ENCODE data around the gene ATXN1.

The ATXN1 gene

DNA sequence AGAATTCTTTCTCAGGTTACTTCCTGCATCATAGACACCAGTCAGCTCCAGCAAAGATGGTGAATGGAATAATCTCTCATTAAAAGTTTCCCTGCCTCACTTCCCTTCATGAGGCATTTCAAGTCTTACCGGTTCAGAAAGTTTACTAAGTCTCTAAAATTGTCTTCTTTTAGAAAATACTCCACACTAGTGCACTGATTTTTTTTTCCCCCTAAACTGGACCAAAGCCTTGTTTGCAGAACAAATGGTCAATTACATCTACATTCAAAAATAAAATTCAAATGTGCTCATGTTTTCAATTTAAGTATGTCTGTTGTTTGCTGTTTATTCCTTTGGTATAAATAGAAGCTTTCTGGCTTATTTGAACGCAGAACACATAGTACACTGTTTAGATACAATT is 411.7 kb downstream of the ATXN1 start (continued):
- TF ChIP-seq TSHZ2 (CRISPR knock-in tag; IDR thresholded peaks at IDR 0.05) (no peak), ZFP3 (CRISPR knock-in tag; IDR thresholded peaks at IDR 0.05) (no peak)

DNA sequence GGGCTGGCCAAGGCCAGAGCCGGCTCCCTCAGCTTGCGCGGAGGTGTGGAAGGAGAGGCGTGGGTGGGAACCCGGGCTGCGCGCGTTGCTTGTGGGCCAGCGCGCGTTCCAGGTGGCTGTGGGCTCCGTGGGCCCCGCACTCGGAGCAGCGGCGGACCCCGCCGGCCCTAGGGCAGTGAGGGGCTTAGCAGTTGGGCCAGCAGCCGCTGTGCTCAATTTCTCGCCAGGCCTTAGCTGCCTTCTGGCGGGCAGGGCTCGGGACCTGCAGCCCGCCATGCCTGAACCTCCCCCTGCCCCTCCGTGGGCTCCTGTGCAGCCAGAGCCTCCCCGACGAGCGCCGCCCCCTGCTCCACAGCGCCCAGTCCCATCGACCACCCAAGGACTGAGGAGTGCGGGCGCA is 414.4 kb downstream of the ATXN1 start:
- no peak for TF ChIP-seq CSDC2 (CRISPR knock-in tag; IDR thresholded peaks at IDR 0.05)
- no peak for TF ChIP-seq BACH2 (CRISPR knock-in tag; IDR thresholded peaks at IDR 0.05; ENCODE audit: borderline replicate concordance)
- no peak for TF ChIP-seq RARB (CRISPR knock-in tag; IDR thresholded peaks at IDR 0.05)
- no peak for TF ChIP-seq CREB5 (CRISPR knock-in tag; IDR thresholded peaks at IDR 0.05; ENCODE audit: low read depth)
- no peak for TF ChIP-seq ZC3H10 (CRISPR knock-in tag; IDR thresholded peaks at IDR 0.05)
- TF ChIP-seq ZNF8 (CRISPR knock-in tag; IDR thresholded peaks at IDR 0.05) = no peak
- TF ChIP-seq, protein P1, sequence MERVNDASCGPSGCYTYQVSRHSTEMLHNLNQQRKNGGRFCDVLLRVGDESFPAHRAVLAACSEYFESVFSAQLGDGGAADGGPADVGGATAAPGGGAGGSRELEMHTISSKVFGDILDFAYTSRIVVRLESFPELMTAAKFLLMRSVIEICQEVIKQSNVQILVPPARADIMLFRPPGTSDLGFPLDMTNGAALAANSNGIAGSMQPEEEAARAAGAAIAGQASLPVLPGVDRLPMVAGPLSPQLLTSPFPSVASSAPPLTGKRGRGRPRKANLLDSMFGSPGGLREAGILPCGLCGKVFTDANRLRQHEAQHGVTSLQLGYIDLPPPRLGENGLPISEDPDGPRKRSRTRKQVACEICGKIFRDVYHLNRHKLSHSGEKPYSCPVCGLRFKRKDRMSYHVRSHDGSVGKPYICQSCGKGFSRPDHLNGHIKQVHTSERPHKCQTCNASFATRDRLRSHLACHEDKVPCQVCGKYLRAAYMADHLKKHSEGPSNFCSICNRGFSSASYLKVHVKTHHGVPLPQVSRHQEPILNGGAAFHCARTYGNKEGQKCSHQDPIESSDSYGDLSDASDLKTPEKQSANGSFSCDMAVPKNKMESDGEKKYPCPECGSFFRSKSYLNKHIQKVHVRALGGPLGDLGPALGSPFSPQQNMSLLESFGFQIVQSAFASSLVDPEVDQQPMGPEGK (CRISPR knock-in tag; IDR thresholded peaks at IDR 0.05; ENCODE audit: borderline replicate concordance) = no peak
- no peak for TF ChIP-seq OSR1 (CRISPR knock-in tag; IDR thresholded peaks at IDR 0.05)
- TF ChIP-seq ARNTL (CRISPR knock-in tag; IDR thresholded peaks at IDR 0.05; ENCODE audit: borderline replicate concordance, low read depth) = no peak
- TF ChIP-seq ESRRG (CRISPR knock-in tag; IDR thresholded peaks at IDR 0.05) = no peak
- TF ChIP-seq PPARA (CRISPR knock-in tag; IDR thresholded peaks at IDR 0.05; ENCODE audit: borderline replicate concordance) = no peak
- TF ChIP-seq ZFP3 (CRISPR knock-in tag; IDR thresholded peaks at IDR 0.05) = no peak
- no peak for TF ChIP-seq TOX (CRISPR knock-in tag; IDR thresholded peaks at IDR 0.05; ENCODE audit: borderline replicate concordance)
- TF ChIP-seq SNAI2 (CRISPR knock-in tag; IDR thresholded peaks at IDR 0.05) = no peak
- no peak for ATAC-seq

DNA sequence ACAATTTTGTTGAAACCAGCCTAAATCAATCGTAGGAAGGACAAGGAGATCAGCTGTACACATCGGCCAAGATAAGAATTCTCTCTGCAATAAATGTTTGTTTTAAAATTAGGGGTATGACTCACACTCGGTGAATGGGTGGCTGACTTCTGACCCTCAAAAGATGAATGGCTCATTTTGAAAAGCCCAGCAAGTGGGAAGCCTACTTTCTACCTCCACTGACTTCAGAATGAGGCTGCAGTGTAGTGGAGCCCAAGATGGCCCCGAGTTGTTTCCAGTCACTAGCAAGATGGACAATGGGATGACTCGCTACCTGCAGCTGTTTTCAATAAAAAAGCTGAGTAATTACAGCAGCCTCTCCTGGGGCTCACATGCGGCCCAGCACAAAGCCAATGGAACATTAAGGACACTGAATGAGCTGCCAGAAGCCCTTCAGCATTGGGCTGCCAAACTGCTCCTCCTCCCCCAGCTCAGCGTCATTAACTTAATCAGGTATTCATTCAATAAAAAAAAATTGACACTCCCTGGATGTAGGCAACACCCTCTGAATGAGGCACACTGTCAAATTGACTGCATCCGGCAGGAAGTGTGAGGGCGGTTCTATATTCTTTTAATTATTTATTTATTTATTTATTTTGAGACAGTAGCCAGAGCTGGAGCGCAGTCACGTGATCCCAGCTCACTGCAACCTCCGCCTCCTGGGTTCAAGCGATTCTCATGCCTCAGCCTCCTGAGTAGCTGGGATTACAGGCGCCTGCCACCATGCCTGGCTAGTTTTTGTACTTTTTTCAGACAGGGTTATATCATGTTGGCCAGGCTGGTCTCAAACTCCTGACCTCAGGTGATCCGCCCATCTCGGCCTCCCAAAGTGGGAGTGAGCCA is 415.6 kb downstream of the ATXN1 start:
- no peak for TF ChIP-seq BACH2 (CRISPR knock-in tag; IDR thresholded peaks at IDR 0.05; ENCODE audit: borderline replicate concordance)
- 0 out of 2 replicates have a peak, but pooled peaks have one; percentile 12 for TF ChIP-seq ZFP3 (CRISPR knock-in tag; IDR thresholded peaks at IDR 0.05)
- no peak for TF ChIP-seq TOX (CRISPR knock-in tag; IDR thresholded peaks at IDR 0.05; ENCODE audit: borderline replicate concordance)
- TF ChIP-seq TCF4 (CRISPR knock-in tag; IDR thresholded peaks at IDR 0.05; ENCODE audit: borderline replicate concordance) = peak; percentile 88
- peak; percentile 34; the same call in 1 of the 2 replicates for TF ChIP-seq ZNF8 (CRISPR knock-in tag; IDR thresholded peaks at IDR 0.05)
- TF ChIP-seq RARB (CRISPR knock-in tag; IDR thresholded peaks at IDR 0.05) = no peak
- peak; percentile 83 for TF ChIP-seq TSHZ2 (CRISPR knock-in tag; IDR thresholded peaks at IDR 0.05)
- 0 out of 2 replicates have a peak, but pooled peaks have one; percentile 30 for TF ChIP-seq CSDC2 (CRISPR knock-in tag; IDR thresholded peaks at IDR 0.05)
- TF ChIP-seq ZNF565 (CRISPR knock-in tag; conservative IDR thresholded peaks at IDR 0.05; ENCODE audit: low read depth) = 0 out of 2 replicates have a peak, but pooled peaks have one; percentile 14
- ATAC-seq = peak; percentile 92

DNA sequence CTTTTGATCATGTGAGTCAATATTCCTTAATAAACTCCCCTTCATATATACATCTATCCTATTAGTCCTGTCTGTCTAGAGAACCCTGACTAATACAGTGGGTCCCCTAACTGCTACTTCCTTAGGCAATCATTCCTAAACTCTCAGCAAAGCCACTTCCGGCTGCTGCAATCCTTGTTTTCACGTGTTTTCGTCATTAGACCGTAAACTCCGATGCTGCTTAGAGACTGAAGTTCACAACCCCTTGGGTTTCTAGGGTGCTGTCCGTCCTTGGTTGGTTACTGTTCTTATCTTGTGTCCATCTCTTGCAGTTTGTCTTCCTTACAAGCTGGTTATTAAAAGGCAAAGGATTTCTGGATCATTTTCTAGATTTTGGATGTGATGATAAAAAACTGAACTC is 416.5 kb downstream of the ATXN1 start:
- no peak for ATAC-seq
- TF ChIP-seq BACH2 (CRISPR knock-in tag; IDR thresholded peaks at IDR 0.05; ENCODE audit: borderline replicate concordance) = no peak
- no peak for TF ChIP-seq ISL1 (CRISPR knock-in tag; IDR thresholded peaks at IDR 0.05)
- no peak for TF ChIP-seq TCF4 (CRISPR knock-in tag; IDR thresholded peaks at IDR 0.05; ENCODE audit: borderline replicate concordance)
- TF ChIP-seq TOX (CRISPR knock-in tag; IDR thresholded peaks at IDR 0.05; ENCODE audit: borderline replicate concordance) = no peak
- TF ChIP-seq ZFP30 (CRISPR knock-in tag; IDR thresholded peaks at IDR 0.05) = no peak
- no peak for TF ChIP-seq ZC3H10 (CRISPR knock-in tag; IDR thresholded peaks at IDR 0.05)
- no peak for TF ChIP-seq PPARA (CRISPR knock-in tag; IDR thresholded peaks at IDR 0.05; ENCODE audit: borderline replicate concordance)
- TF ChIP-seq ZNF8 (CRISPR knock-in tag; IDR thresholded peaks at IDR 0.05) = no peak
- no peak for TF ChIP-seq ESRRG (CRISPR knock-in tag; IDR thresholded peaks at IDR 0.05)
- no peak for TF ChIP-seq OSR1 (CRISPR knock-in tag; IDR thresholded peaks at IDR 0.05)
- no peak for TF ChIP-seq ZNF565 (CRISPR knock-in tag; conservative IDR thresholded peaks at IDR 0.05; ENCODE audit: low read depth)
